BLaER1 (cell line): ENCODE data around the gene GRIP2.

ENCODE experiments used
- H3K27ac ChIP-seq: shearing (Covaris generic); formaldehyde crosslinking; 2 replicates; pipeline ENCODE4 v1.8.1; 2022
- H3K27me3 ChIP-seq: shearing (Covaris generic); formaldehyde crosslinking; 2 replicates; pipeline ENCODE4 v1.8.1; 2022
- H3K36me3 ChIP-seq: shearing (Covaris generic); formaldehyde crosslinking; 2 replicates; pipeline ENCODE4 v1.8.1; 2022
- H3K4me1 ChIP-seq: shearing (Covaris generic); formaldehyde crosslinking; 2 replicates; pipeline ENCODE4 v1.8.1; 2022
- H3K4me2 ChIP-seq: shearing (Covaris generic); formaldehyde crosslinking; 2 replicates; pipeline ENCODE4 v1.8.1; 2022
- H3K4me3 ChIP-seq: shearing (Covaris generic); formaldehyde crosslinking; 2 replicates; pipeline ENCODE4 v1.8.1; 2022
- H3K9ac ChIP-seq: shearing (Covaris generic); formaldehyde crosslinking; 2 replicates; pipeline ENCODE4 v1.8.1; 2022
- H3K9me3 ChIP-seq: shearing (Covaris generic); formaldehyde crosslinking; 2 replicates; pipeline ENCODE4 v1.8.1; 2022
- H4K20me1 ChIP-seq: shearing (Covaris generic); formaldehyde crosslinking; 2 replicates; pipeline ENCODE4 v1.8.1; 2022
- Cebpa-rat ChIP-seq: shearing (Covaris generic); IDR thresholded peaks from 2 replicates; pipeline ENCODE4 v1.8.1; 2022

Gene GRIP2

GRCh38 chr3:14514323-14514720 lies 25.8 kb downstream of the GRIP2 start:
- TF ChIP-seq Cebpa-rat, result no peak
- H3K27ac ChIP-seq, result no peak overlapping the region
- H3K27me3 ChIP-seq, result no peaks in the 10 kb centered on the region

GRCh38 chr3:14513566-14514322 lies 26.4 kb downstream of the GRIP2 start:
- H3K4me3 ChIP-seq, result no peak overlapping the region
- H3K9me3 ChIP-seq, result no peaks in the 10 kb centered on the region
- no peaks in the 10 kb centered on the region for H4K20me1 ChIP-seq
- no peak overlapping the region for H3K27ac ChIP-seq
- H3K4me1 ChIP-seq, result peaks cover 27% of the 10 kb centered on the region
- no peak overlapping the region for H3K4me2 ChIP-seq
- H3K36me3 ChIP-seq, result no peaks in the 10 kb centered on the region
- H3K27me3 ChIP-seq, result no peaks in the 10 kb centered on the region
- no peak for TF ChIP-seq Cebpa-rat
- no peak overlapping the region for H3K9ac ChIP-seq

More at GRCh38 chr3:14514323-14514720, 25.8 kb downstream of the GRIP2 start:
- no peak overlapping the region for H3K4me3 ChIP-seq
- no peaks in the 10 kb centered on the region for H3K9me3 ChIP-seq
- H3K9ac ChIP-seq, result no peak overlapping the region
- H3K4me1 ChIP-seq, result peaks cover 21% of the 10 kb centered on the region
- no peaks in the 10 kb centered on the region for H4K20me1 ChIP-seq
- no peak overlapping the region for H3K4me2 ChIP-seq
- H3K36me3 ChIP-seq, result no peaks in the 10 kb centered on the region

GRCh38 chr3:14512942-14513327 lies 27.2 kb downstream of the GRIP2 start:
- TF ChIP-seq Cebpa-rat, result no peak

GRCh38 chr3:14512281-14512941 lies 27.7 kb downstream of the GRIP2 start:
- no peaks in the 10 kb centered on the region for H3K36me3 ChIP-seq
- H3K4me3 ChIP-seq, result no peak overlapping the region
- no peak overlapping the region for H3K9ac ChIP-seq
- H4K20me1 ChIP-seq, result no peaks in the 10 kb centered on the region
- H3K27ac ChIP-seq, result no peak overlapping the region
- TF ChIP-seq Cebpa-rat, result no peak
- H3K9me3 ChIP-seq, result no peaks in the 10 kb centered on the region
- peaks cover 37% of the 10 kb centered on the region for H3K4me1 ChIP-seq
- peak overlapping the region; percentile 3; the same call in 1 of the 2 replicates for H3K4me2 ChIP-seq
- no peaks in the 10 kb centered on the region for H3K27me3 ChIP-seq

More at GRCh38 chr3:14512942-14513327, 27.2 kb downstream of the GRIP2 start:
- no peaks in the 10 kb centered on the region for H3K27me3 ChIP-seq
- H4K20me1 ChIP-seq, result no peaks in the 10 kb centered on the region
- H3K9me3 ChIP-seq, result no peaks in the 10 kb centered on the region
- H3K27ac ChIP-seq, result no peak overlapping the region
- H3K9ac ChIP-seq, result no peak overlapping the region
- H3K4me1 ChIP-seq, result peaks cover 34% of the 10 kb centered on the region
- no peaks in the 10 kb centered on the region for H3K36me3 ChIP-seq
- H3K4me3 ChIP-seq, result no peak overlapping the region
- no peak overlapping the region for H3K4me2 ChIP-seq

- Histone ChIP-seq H3K27me3 (no peaks in the 10 kb centered on the region), H3K27ac (no peak overlapping the region), H3K4me3 (no peak overlapping the region), H3K4me2 (peak overlapping the region; percentile 3; the same call in 1 of the 2 replicates), H3K9me3 (no peaks in the 10 kb centered on the region), H3K36me3 (no peaks in the 10 kb centered on the region), H4K20me1 (no peaks in the 10 kb centered on the region), H3K9ac (no peak overlapping the region), H3K4me1 (peaks cover 44% of the 10 kb centered on the region)
- no peak for TF ChIP-seq Cebpa-rat
Observed at GRCh38 chr3:14511623-14512280, 28.4 kb downstream of the GRIP2 start.

GRCh38 chr3:14510838-14511622 lies 29.1 kb downstream of the GRIP2 start:
- H4K20me1 ChIP-seq, result no peaks in the 10 kb centered on the region
- no peaks in the 10 kb centered on the region for H3K9me3 ChIP-seq
- H3K27me3 ChIP-seq, result no peaks in the 10 kb centered on the region
- no peak overlapping the region for H3K9ac ChIP-seq
- no peak overlapping the region for H3K27ac ChIP-seq
- no peak overlapping the region for H3K4me2 ChIP-seq
- H3K36me3 ChIP-seq, result no peaks in the 10 kb centered on the region
- no peak for TF ChIP-seq Cebpa-rat
- no peak overlapping the region for H3K4me3 ChIP-seq
- H3K4me1 ChIP-seq, result peaks cover 46% of the 10 kb centered on the region

- no peaks in the 10 kb centered on the region for H4K20me1 ChIP-seq
- no peak overlapping the region for H3K9ac ChIP-seq
- no peak overlapping the region for H3K4me3 ChIP-seq
- no peak overlapping the region for H3K27ac ChIP-seq
- no peaks in the 10 kb centered on the region for H3K36me3 ChIP-seq
- peak overlapping the region; percentile 70 for H3K4me2 ChIP-seq
- H3K9me3 ChIP-seq, result no peaks in the 10 kb centered on the region
- no peak for TF ChIP-seq Cebpa-rat
- H3K27me3 ChIP-seq, result no peaks in the 10 kb centered on the region
- H3K4me1 ChIP-seq, result peaks cover 46% of the 10 kb centered on the region
Observed at GRCh38 chr3:14509796-14510100, 30.4 kb downstream of the GRIP2 start.

GRCh38 chr3:14508966-14509795 lies 31.0 kb downstream of the GRIP2 start:
- H3K27ac ChIP-seq, result no peak overlapping the region
- H4K20me1 ChIP-seq, result no peaks in the 10 kb centered on the region
- H3K4me3 ChIP-seq, result no peak overlapping the region
- TF ChIP-seq Cebpa-rat, result no peak
- no peaks in the 10 kb centered on the region for H3K36me3 ChIP-seq
- peaks cover 46% of the 10 kb centered on the region for H3K4me1 ChIP-seq
- H3K9ac ChIP-seq, result no peak overlapping the region
- peak overlapping the region; percentile 70 for H3K4me2 ChIP-seq
- H3K9me3 ChIP-seq, result no peaks in the 10 kb centered on the region
- H3K27me3 ChIP-seq, result no peaks in the 10 kb centered on the region

- no peaks in the 10 kb centered on the region for H3K36me3 ChIP-seq
- H3K27ac ChIP-seq, result no peak overlapping the region
- H3K4me2 ChIP-seq, result peak overlapping the region; percentile 70; the same call in 1 of the 2 replicates
- no peaks in the 10 kb centered on the region for H4K20me1 ChIP-seq
- peaks cover 46% of the 10 kb centered on the region for H3K4me1 ChIP-seq
- H3K4me3 ChIP-seq, result no peak overlapping the region
- H3K9me3 ChIP-seq, result no peaks in the 10 kb centered on the region
- TF ChIP-seq Cebpa-rat, result no peak
- no peak overlapping the region for H3K9ac ChIP-seq
- no peaks in the 10 kb centered on the region for H3K27me3 ChIP-seq
Observed at GRCh38 chr3:14508505-14508819, 31.7 kb downstream of the GRIP2 start.
